NCI-H1694 (cell line): ENCODE results near the gene CELA3A.

Experiments used
- DNase-seq: peaks from one replicate; lab custom pipeline; 2025; lab: John Stamatoyannopoulos, UW

Gene CELA3A

DNA sequence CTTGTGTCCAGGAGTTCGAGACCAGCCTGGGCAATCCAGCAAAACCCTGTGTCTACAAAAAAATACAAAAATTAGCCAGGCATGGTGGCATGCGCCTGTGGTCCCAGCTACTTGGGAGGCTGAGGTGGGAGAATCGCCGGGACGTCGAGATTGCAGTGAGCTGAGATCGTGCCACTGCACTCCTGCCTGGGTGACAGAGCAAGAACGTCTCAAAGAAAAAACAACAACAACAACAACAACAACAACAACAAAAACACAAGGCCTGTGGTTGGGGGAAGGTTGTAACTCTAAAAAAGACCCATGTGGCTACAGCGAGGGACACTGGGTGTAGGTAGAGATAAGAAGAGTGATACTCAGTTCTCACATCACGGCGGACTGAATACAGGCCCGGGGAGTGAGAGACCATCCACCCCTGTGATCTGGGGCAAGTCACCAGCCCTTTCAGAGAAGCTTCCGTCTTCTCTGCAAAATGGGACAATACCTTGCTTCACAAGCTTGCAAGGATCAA is 50.2 kb downstream of the CELA3A start:
- no peak for DNase-seq

DNA sequence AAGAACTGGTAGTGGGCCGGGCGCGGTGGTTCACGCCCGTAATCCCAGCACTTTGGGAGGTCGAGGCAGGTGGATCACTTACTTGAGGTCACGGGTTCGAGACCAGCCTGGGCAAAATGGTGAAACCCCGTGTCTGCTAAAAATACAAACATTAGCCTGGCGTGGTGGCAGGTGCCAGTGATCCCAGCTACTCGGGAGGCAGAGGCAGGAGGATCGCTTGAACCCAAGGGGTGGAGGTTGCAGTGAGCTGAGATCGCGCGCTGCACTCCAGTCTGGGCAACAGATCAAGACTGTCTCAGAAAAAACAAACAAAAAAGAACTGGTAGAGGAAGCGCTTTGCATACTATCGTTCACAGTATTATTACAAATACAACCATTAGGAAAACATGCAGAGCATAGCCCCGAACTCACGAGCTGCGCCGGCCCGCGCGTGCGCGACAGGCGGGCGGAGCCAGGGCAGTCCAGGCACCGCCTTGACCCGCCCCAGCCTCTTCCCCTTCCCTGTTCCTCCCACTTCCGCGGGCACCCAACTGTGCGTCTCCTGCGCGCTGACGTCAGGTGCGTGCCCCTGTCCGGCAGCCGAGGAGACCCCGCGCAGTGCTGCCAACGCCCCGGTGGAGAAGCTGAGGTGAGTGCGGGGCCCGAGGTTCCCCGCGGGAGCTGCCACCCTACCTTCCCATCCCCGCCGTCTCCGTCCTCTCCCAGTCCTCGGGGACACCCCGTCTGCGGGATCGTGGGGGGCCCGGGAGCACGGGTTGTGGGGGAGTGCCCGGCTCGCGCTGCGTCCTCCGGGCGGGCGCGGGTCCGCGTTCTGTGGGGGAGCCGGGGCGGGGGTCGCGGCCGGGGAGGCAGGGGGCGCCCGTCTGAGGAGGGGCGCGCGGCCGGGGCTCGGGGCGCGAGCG is 50.9 kb downstream of the CELA3A start, which contains the start of gene CDC42:
Gene CDC42 (plus strand): TSS at position 595 of the 902 bp plus-strand sequence. CDS start 25,770 bp downstream, outside the sequence.
- DNase-seq, result peak; percentile 79

DNA sequence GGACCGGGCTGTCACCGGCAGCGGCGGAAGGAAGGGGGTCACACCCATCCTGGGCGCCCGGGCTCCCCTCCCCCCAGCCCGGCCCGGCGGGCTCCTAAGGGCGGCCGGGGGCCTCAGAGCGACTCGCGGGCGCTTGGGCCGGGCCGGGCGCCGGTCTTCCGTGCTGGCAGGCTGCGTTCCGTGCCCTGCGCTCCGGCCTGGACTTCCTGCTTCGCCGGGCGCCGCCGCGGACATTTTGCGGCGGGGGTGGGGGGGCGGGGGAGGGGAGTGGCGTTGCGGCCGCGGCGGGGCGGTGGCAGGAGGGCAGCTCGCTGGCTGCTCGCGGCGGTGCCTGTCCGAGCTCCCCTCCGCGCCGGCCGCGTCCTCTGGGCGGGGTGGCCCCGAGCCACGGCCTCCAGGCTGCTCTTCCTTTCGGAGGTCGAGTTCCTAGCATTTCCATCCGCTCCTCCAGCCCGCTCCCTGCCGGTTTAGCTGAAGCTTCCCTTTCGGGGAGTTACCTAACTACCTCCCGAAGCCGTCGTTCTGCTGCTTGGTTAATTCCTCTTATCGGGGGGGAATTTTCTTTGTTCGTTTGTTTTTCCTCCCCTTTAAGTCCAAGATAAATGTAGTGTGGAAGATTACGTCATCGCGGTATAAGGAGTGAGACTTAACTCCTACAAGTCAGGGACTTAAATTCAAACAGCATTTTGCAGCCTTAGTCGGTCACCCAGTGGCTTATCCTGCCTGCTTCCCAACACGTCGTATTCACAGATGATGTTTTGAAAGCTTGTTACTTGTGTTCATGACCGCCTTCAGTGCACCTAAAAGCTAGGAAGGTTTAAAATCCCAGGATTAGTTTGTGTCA is 51.8 kb downstream of the CELA3A start:
- peak; percentile 5 for DNase-seq

DNA sequence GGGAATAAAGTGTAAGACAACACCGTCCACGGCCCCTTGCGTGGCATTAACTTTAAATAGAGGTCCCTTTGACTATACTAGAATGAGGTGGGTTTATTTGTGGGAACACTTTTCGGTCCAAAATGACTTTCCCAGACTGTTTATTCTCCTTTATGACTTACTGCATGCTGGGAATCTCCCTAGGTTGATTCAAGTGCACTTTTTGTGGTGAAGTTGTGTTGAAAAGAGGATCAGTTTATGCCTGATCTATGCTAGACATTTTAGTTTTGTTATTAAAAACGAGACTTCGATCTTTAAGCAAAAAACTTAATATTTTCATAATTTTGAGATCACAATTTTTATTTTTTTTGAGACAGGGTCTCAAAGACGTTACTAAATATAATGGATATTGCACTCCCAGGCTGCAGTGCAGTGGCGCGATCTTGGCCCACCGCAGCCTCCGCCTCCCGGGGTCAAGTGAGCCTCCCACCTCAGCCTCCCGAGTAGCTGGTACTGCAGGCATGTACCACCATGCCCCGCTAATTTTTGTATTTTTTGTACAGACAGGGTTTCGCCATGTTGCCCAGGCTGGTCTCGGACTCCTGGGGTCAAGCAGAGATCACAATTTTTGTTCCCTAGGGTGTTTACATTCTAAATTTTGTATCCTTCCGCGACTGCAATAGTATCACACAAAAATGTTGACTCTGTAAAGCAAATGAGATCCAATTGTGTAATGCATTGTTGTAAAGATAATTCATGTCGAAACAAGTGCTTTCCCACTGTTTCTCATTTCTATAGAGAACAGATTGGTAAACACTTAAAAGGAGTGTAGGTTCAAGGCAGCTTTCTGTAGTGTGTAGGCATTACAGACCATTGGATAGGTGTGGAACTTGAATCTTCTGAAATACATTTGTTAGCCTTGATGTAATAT is 52.7 kb downstream of the CELA3A start:
- no peak for DNase-seq

DNA sequence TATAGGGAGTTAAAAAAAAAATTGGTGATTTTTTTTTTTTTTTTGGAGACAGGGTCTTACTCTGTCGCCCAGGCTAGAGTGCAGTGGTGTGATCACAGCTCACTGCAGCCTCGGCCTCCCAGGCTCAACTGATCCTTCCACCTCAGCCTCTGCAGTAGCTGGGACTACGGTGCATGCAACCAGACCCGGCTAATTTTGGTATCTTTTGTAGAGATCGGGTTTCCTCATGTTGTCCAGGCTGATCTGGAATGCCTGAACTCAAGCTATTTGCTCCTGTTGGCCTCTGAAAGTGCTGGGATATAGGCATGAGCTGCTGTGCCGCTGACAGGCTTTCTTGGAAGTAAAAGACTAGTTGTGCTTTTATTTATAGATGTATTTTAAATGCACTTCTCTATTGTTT is 54.0 kb downstream of the CELA3A start:
- no peak for DNase-seq

DNA sequence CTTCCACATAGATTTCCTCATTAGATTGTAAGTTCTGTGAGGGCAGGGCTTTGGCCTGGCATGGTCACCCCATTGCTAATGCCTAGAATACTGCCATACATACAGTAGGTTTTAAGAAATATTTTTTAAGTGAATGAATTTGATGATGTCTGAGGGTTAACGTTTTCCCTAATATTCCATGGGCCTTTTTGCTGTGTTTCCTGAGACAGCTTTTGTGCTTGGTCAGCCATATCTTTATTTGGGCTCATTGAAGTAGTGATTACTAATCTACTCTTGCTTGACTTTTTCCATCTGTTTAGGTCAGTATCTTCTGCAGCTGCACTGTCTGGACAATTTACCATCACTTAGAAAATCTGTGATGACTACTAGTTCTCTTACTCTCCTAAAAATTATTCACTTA is 54.6 kb downstream of the CELA3A start:
- DNase-seq, result no peak

DNA sequence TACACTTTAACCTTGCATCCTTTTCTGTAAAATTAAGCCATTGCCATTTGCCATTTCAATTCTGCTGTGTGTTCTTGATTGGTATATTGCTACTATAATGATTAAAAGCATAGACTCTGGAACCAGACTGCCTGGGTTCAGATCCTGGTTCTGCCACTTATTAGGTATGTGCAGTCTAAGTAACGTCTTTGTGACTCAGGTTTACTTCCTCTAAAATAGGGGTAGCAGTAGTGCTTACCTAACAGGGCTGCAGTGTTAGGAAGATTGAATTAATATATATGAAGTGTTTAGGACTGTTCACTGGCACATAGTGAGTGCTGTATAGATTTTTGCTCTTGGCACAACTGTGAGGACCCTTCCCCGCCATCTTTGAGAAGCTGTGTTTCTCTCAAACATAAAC is 55.5 kb downstream of the CELA3A start:
- DNase-seq, result no peak

DNA sequence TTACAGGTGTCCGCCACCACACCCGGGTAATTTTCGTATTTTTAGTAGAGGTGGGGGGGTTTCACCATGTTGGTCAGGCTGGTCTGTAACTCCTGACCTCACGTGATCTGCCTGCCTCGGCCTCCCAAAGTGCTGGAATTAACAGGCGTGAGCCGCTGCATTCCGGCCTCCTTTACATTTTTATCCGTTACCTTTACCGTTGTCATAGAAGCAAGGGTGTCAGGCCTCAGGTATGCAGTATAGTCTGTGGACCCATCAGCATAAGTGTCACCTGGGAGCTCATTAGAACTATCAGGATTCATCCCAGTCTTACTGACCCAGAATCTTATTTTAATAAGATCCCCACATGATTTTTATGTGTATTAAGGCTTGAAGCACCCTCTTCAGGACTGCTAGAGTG is 56.4 kb downstream of the CELA3A start:
- no peak for DNase-seq
